ENCODE measurements around the gene B3GNT9.

DNA sequence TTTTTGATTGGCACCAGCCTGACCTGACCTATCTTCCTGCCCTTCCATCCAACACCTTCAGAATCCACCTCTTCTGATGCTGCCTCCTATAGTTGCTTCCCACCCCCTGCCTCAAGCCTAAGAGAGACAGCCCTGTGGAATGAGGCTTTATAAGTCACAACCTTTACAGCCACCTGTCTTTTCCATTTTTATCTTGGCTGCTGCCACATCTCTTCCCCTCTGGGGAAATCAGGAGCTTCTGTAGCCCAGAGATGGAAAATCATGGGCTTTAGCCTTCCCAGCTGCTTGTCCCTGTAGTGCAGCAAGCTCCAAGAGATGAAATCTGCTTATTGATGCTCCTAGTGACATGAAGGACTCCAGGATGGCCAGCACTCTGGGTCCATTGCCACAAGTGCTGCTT is 22.4 kb downstream of the B3GNT9 start:
- no peak for TF ChIP-seq POLR2AphosphoS5 (IDR thresholded peaks at IDR 0.05; ENCODE audit: low read depth, low read length)
- TF ChIP-seq, protein P1, sequence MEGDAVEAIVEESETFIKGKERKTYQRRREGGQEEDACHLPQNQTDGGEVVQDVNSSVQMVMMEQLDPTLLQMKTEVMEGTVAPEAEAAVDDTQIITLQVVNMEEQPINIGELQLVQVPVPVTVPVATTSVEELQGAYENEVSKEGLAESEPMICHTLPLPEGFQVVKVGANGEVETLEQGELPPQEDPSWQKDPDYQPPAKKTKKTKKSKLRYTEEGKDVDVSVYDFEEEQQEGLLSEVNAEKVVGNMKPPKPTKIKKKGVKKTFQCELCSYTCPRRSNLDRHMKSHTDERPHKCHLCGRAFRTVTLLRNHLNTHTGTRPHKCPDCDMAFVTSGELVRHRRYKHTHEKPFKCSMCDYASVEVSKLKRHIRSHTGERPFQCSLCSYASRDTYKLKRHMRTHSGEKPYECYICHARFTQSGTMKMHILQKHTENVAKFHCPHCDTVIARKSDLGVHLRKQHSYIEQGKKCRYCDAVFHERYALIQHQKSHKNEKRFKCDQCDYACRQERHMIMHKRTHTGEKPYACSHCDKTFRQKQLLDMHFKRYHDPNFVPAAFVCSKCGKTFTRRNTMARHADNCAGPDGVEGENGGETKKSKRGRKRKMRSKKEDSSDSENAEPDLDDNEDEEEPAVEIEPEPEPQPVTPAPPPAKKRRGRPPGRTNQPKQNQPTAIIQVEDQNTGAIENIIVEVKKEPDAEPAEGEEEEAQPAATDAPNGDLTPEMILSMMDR (IDR thresholded peaks at IDR 0.05): no peak

Measured in Panc1 (cell line).